H1 (cell line): ENCODE results near the gene SLC7A6OS.

Experiments
- CREB1 ChIP-seq: IDR thresholded peaks from 2 replicates; pipeline ENCODE4 v1.6.1; 2012; ENCODE audit warnings: inconsistent platforms
- POLR2A ChIP-seq, 2 experiments: IDR thresholded peaks; 1 replicate in 1 of 2; 2 replicates in 1 of 2; pipeline ENCODE4 v1.6.1; 2011; ENCODE audit warnings: low read depth in 2 of 2, low read length in 2 of 2, mild to moderate bottlenecking in 2 of 2; ENCODE audit errors: control extremely low read depth in 1 of 2
- POLR2AphosphoS5 ChIP-seq: IDR thresholded peaks from 2 replicates; pipeline ENCODE4 v1.6.1; 2011; ENCODE audit warnings: low read depth, low read length
- RAD21 ChIP-seq, 2 experiments: IDR thresholded peaks in 1 of 2; conservative IDR thresholded peaks in 1 of 2; 2 replicates each; pipeline ENCODE4 v1.6.1; 2011; ENCODE audit warnings: low read depth in 2 of 2, low read length in 2 of 2, improper control_type of control experiment in 1 of 2, inconsistent platforms in 1 of 2, mild to moderate bottlenecking in 1 of 2, moderate library complexity in 1 of 2
- RXRA ChIP-seq: IDR thresholded peaks from 2 replicates; pipeline ENCODE4 v1.6.1; 2011; ENCODE audit warnings: low read depth, mild to moderate bottlenecking, low read length, moderate library complexity; ENCODE audit not compliant: insufficient read depth
- SIN3A ChIP-seq, 2 experiments: IDR thresholded peaks in 1 of 2; conservative IDR thresholded peaks in 1 of 2; 2 replicates each; pipeline ENCODE4 v1.6.1; 2011 to 2012; ENCODE audit warnings: low read length in 2 of 2, improper control_type of control experiment in 1 of 2, low read depth in 1 of 2, mild to moderate bottlenecking in 1 of 2
- TAF7 ChIP-seq: optimal IDR thresholded peaks from 2 replicates; pipeline ENCODE3; 2011; ENCODE audit warnings: low read depth, mild to moderate bottlenecking, inconsistent platforms, low read length, moderate library complexity, borderline replicate concordance
- YY1 ChIP-seq: IDR thresholded peaks from 2 replicates; pipeline ENCODE4 v1.6.1; 2011; ENCODE audit warnings: low read depth, mild to moderate bottlenecking, low read length
- ZNF274 ChIP-seq: IDR thresholded peaks from 2 replicates; pipeline ENCODE4 v1.7.0; 2012; ENCODE audit warnings: low read length, borderline replicate concordance; ENCODE audit errors: extremely low read depth
- TF ChIP-seq, protein P1 (sequence below), 3 experiments: IDR thresholded peaks; 1 replicate in 2 of 3; 2 replicates in 1 of 3; pipeline versions ENCODE4 v1.5.1 to v1.6.1; 2011; ENCODE audit warnings: low read length in 3 of 3, mild to moderate bottlenecking in 3 of 3, inconsistent platforms in 2 of 3, low read depth in 1 of 3, moderate library complexity in 1 of 3; ENCODE audit not compliant: insufficient read depth in 1 of 3; ENCODE audit errors: control extremely low read depth in 1 of 3

DNA sequence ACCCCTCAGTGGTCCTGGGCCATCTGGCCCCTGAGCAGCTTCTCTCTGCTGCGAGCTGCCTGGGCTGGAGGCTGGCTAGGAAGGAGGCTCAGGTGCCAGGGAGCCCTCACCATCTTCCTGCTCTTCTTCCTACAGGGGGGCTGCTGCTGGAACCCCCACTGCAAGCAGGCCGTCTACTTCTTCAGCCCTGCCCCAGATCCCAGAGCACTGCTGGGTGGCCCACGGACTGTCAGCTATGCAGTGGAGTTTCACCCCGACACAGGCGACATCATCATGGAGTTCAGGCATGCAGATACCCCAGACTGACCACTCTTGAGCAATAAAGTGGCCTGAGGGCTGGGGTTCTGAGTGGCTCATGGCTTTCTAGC is 46.2 kb upstream of the SLC7A6OS start:
- TF ChIP-seq, protein P1, sequence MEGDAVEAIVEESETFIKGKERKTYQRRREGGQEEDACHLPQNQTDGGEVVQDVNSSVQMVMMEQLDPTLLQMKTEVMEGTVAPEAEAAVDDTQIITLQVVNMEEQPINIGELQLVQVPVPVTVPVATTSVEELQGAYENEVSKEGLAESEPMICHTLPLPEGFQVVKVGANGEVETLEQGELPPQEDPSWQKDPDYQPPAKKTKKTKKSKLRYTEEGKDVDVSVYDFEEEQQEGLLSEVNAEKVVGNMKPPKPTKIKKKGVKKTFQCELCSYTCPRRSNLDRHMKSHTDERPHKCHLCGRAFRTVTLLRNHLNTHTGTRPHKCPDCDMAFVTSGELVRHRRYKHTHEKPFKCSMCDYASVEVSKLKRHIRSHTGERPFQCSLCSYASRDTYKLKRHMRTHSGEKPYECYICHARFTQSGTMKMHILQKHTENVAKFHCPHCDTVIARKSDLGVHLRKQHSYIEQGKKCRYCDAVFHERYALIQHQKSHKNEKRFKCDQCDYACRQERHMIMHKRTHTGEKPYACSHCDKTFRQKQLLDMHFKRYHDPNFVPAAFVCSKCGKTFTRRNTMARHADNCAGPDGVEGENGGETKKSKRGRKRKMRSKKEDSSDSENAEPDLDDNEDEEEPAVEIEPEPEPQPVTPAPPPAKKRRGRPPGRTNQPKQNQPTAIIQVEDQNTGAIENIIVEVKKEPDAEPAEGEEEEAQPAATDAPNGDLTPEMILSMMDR (IDR thresholded peaks at IDR 0.05; ENCODE audit: control extremely low read depth in 1 of 3, insufficient read depth in 1 of 3, low read depth in 1 of 3, low read length in 3 of 3) = no peak
- TF ChIP-seq POLR2A (IDR thresholded peaks at IDR 0.05; ENCODE audit: control extremely low read depth in 1 of 2, low read depth in 2 of 2, low read length in 2 of 2) (no peak), YY1 (no peak), SIN3A (conservative IDR thresholded peaks at IDR 0.05 in 1 of 2, IDR thresholded peaks at IDR 0.05 in 1 of 2; ENCODE audit: low read depth in 1 of 2, low read length in 2 of 2) (no peak), ZNF274 (no peak), RXRA (no peak), RAD21 (IDR thresholded peaks at IDR 0.05 in 1 of 2, conservative IDR thresholded peaks at IDR 0.05 in 1 of 2; ENCODE audit: low read depth in 2 of 2, low read length in 2 of 2) (no peak), CREB1 (no peak), POLR2AphosphoS5 (no peak), TAF7 (no peak)
